Gastroesophageal sphincter (tissue), 4 donors: ENCODE results near the gene IFI44L. TPM values are rescaled to one million over a fixed set of nuclear protein-coding genes. Genes with fewer than 3 reads are reported as not detected.

Experiments used
- ATAC-seq: fragments of 150-250 bp; one replicate; pipeline ENCODE4 v1.9.1; 2016; ENCODE audit warnings: mild to moderate bottlenecking, moderate library complexity
- H3K27ac ChIP-seq, 4 donors: fragments of 200-600 bp; sonication (generic) in 3 of 4; 1 replicate in 3 of 4; 2 replicates in 1 of 4; pipeline ENCODE4 v1.5.1; 2016 to 2019
- H3K27me3 ChIP-seq: fragments of 200-600 bp; sonication (generic); one replicate; pipeline ENCODE4 v1.5.1; 2019
- H3K36me3 ChIP-seq, 2 donors: fragments of 200-600 bp; sonication (generic); one replicate each; pipeline ENCODE4 v1.5.1; 2019; ENCODE audit warnings: control low read depth in 1 of 2
- H3K4me1 ChIP-seq, 3 donors: fragments of 200-600 bp; sonication (generic); 1 replicate in 2 of 3; 2 replicates in 1 of 3; pipeline ENCODE4 v1.5.1; 2016 to 2019; ENCODE audit warnings: control low read depth in 2 of 3
- H3K4me3 ChIP-seq, 2 donors: fragments of 200-600 bp; sonication (generic); one replicate each; pipeline ENCODE4 v1.5.1; 2019; ENCODE audit warnings: mild to moderate bottlenecking in 1 of 2, moderate library complexity in 1 of 2
- H3K9me3 ChIP-seq, 3 donors: fragments of 200-600 bp; sonication (generic); one replicate each; pipeline ENCODE4 v1.5.1; 2017 to 2019; ENCODE audit warnings: control low read depth in 2 of 3
- CTCF ChIP-seq, 4 experiments: fragments of 200-600 bp in 2 of 4; fragments of 450-650 bp in 2 of 4; sonication (generic) in 1 of 4; IDR thresholded peaks; one replicate each; pipeline ENCODE4 v1.5.1; 2017 to 2019; ENCODE audit warnings: antibody characterized with exemption in 4 of 4, mild to moderate bottlenecking in 2 of 4, moderate library complexity in 2 of 4
- EP300 ChIP-seq: sonication (generic); formaldehyde crosslinking; IDR thresholded peaks from one replicate; pipeline ENCODE4 v1.6.1; 2017; ENCODE audit warnings: antibody characterized with exemption, mild to moderate bottlenecking
- POLR2A ChIP-seq, 2 donors: fragments of 450-650 bp; IDR thresholded peaks; one replicate each; pipeline ENCODE4 v1.6.1; 2017; ENCODE audit warnings: antibody characterized with exemption in 2 of 2, mild to moderate bottlenecking in 2 of 2, moderate library complexity in 1 of 2
- POLR2AphosphoS5 ChIP-seq: sonication (generic); formaldehyde crosslinking; IDR thresholded peaks from one replicate; pipeline ENCODE4 v1.6.1; 2017; ENCODE audit warnings: antibody characterized with exemption
- WGBS, 2 donors: methylation state at CpG; one replicate each; pipeline ENCODE4 v1.1.5; 2018; ENCODE audit warnings: low coverage in 1 of 2; 5-methylcytosine and 5-hydroxymethylcytosine counted together
- total RNA-seq, 4 donors: library from RNA; depleted of rRNA; stranded (reverse); fragments of >200 nt; gene quantifications; one replicate each; pipeline ENCODE4 v1.1.0, GENCODE V29; 2016

IFI44L gene
- total RNA-seq, 4 donors from 2014 or later: 4.2 to 24.1 (median 9.4) TPM

- no peak for TF ChIP-seq CTCF (IDR thresholded peaks at IDR 0.05)
- TF ChIP-seq EP300: no peak
- Histone ChIP-seq H3K36me3 (peaks cover 0 to 19% of the 10 kb centered on the region in 2 donors), H3K9me3 (no peaks in the 10 kb centered on the region), H3K4me3 (peak overlapping the region; percentile 6 to 43), H3K27me3 (no peaks in the 10 kb centered on the region), H3K4me1 (peaks cover 0 to 36% (median 2%) of the 10 kb centered on the region in 3 donors), H3K27ac (peak overlapping the region in 1 of 4 donors; percentile 51)
- 88 to 90% methylated on average over 7 to 17 of the region's 17 CpGs for WGBS, 2 donors
- ATAC-seq: no peak
Measured at GRCh38 chr1:78652019-78652560, 31.8 kb downstream of the IFI44L start.

- TF ChIP-seq POLR2A (IDR thresholded peaks at IDR 0.05): no peak
- Histone ChIP-seq H3K27me3 (no peaks in the 10 kb centered on the region), H3K4me3 (no peak overlapping the region), H3K4me1 (no peaks in the 10 kb centered on the region), H3K36me3 (peaks cover 0 to 54% of the 10 kb centered on the region in 2 donors), H3K9me3 (no peaks in the 10 kb centered on the region), H3K27ac (no peak overlapping the region)
- no peak for ATAC-seq
- 71 to 90% methylated on average over 1 of the region's 1 CpG for WGBS, 2 donors
Measured at GRCh38 chr1:78658901-78659300, 38.7 kb downstream of the IFI44L start.

- 81 to 85% methylated on average over 2 of the region's 2 CpGs for WGBS, 2 donors
- no peaks in the 10 kb centered on the region for H3K27me3 ChIP-seq
- peaks cover 0 to 29% of the 10 kb centered on the region in 2 donors for H3K36me3 ChIP-seq
- H3K4me1 ChIP-seq: no peaks in the 10 kb centered on the region
- no peaks in the 10 kb centered on the region for H3K9me3 ChIP-seq
- no peak overlapping the region for H3K4me3 ChIP-seq
- no peak overlapping the region for H3K27ac ChIP-seq
- TF ChIP-seq POLR2A (IDR thresholded peaks at IDR 0.05) (no peak), EP300 (no peak), POLR2AphosphoS5 (no peak), CTCF (IDR thresholded peaks at IDR 0.05) (no peak)
- no peak for ATAC-seq
Measured at GRCh38 chr1:78663923-78664322, 43.7 kb downstream of the IFI44L start.

- Histone ChIP-seq H3K4me1 (no peaks in the 10 kb centered on the region), H3K36me3 (peaks cover 0 to 21% of the 10 kb centered on the region in 2 donors), H3K27ac (no peak overlapping the region), H3K4me3 (no peak overlapping the region), H3K27me3 (no peaks in the 10 kb centered on the region), H3K9me3 (no peaks in the 10 kb centered on the region)
- no peak for TF ChIP-seq POLR2AphosphoS5
- TF ChIP-seq EP300: no peak
- TF ChIP-seq CTCF (IDR thresholded peaks at IDR 0.05): no peak
- TF ChIP-seq POLR2A (IDR thresholded peaks at IDR 0.05): no peak
- 100% methylated on average over 1 of the region's 1 CpG for WGBS, 2 donors
- no peak for ATAC-seq
Measured at GRCh38 chr1:78664763-78665162, 44.5 kb downstream of the IFI44L start.

GRCh38 chr1:78665809-78666208 is 45.6 kb downstream of the IFI44L start:
- Histone ChIP-seq H3K9me3 (no peaks in the 10 kb centered on the region), H3K27ac (no peak overlapping the region), H3K36me3 (peaks cover 0 to 11% of the 10 kb centered on the region in 2 donors), H3K27me3 (no peaks in the 10 kb centered on the region), H3K4me3 (no peak overlapping the region), H3K4me1 (no peaks in the 10 kb centered on the region)
- WGBS, 2 donors: 91 to 100% methylated on average over 5 of the region's 6 CpGs
- TF ChIP-seq EP300 (no peak), CTCF (IDR thresholded peaks at IDR 0.05) (no peak), POLR2AphosphoS5 (no peak)
- no peak for ATAC-seq
